Gastrocnemius medialis (tissue), 4 donors: ENCODE results near the gene ZSWIM4.

Experiments used
- POLR2A ChIP-seq, 2 donors: fragments of 450-650 bp; IDR thresholded peaks; one replicate each; pipeline ENCODE4 v1.6.1; 2017; ENCODE audit warnings: antibody characterized with exemption in 2 of 2, mild to moderate bottlenecking in 2 of 2, moderate library complexity in 2 of 2
- TF ChIP-seq, protein P1 (sequence below), 5 experiments: fragments of 450-650 bp in 3 of 5; fragments of 200-600 bp in 2 of 5; sonication (generic) in 2 of 5; IDR thresholded peaks in 4 of 5; conservative IDR thresholded peaks in 1 of 5; 1 replicate in 4 of 5; 2 replicates in 1 of 5; pipeline ENCODE4 v1.5.1; 2016 to 2019; ENCODE audit warnings: antibody characterized with exemption in 5 of 5, mild to moderate bottlenecking in 3 of 5, moderate library complexity in 3 of 5

DNA sequence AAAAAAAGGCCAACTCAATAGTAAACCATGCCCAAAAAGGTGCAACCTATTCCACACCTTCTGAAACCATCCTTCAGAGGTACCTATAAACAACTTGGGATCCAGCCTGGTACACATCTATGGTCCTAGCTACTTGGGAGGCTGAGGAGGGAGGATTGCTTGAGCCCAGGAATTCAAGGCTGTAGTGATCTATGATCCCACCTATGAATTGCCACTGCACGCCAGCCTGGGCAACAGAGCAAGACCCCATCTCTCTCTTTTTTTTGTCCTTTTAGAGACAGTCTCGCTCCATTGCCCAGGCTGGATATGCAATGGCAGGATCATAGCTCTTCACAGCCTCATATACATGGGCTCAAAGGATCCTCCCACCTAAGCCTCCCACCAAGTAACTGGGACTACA is 26.0 kb downstream of the ZSWIM4 start:
- TF ChIP-seq, protein P1, sequence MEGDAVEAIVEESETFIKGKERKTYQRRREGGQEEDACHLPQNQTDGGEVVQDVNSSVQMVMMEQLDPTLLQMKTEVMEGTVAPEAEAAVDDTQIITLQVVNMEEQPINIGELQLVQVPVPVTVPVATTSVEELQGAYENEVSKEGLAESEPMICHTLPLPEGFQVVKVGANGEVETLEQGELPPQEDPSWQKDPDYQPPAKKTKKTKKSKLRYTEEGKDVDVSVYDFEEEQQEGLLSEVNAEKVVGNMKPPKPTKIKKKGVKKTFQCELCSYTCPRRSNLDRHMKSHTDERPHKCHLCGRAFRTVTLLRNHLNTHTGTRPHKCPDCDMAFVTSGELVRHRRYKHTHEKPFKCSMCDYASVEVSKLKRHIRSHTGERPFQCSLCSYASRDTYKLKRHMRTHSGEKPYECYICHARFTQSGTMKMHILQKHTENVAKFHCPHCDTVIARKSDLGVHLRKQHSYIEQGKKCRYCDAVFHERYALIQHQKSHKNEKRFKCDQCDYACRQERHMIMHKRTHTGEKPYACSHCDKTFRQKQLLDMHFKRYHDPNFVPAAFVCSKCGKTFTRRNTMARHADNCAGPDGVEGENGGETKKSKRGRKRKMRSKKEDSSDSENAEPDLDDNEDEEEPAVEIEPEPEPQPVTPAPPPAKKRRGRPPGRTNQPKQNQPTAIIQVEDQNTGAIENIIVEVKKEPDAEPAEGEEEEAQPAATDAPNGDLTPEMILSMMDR (IDR thresholded peaks at IDR 0.05 in 4 of 5, conservative IDR thresholded peaks at IDR 0.05 in 1 of 5), result no peak
- no peak for TF ChIP-seq POLR2A (IDR thresholded peaks at IDR 0.05)
